Peyer's patch (tissue), 4 donors: ENCODE data around the gene USH1C. TPM values are rescaled to one million over a fixed set of nuclear protein-coding genes. Genes with fewer than 3 reads are reported as not detected.
A peak's percentile ranks its signal among the peaks of the same experiment; 100 is the strongest.

Source experiments
- DNase-seq, 3 donors: peaks; one replicate each; pipeline ENCODE4 v3.0.0-alpha.2; 2017 to 2019
- H3K27ac ChIP-seq, 4 donors: fragments of 200-600 bp; sonication (generic); one replicate each; pipeline ENCODE4 v1.5.1; 2016 to 2019
- H3K27me3 ChIP-seq, 2 donors: fragments of 200-600 bp; sonication (generic); one replicate each; pipeline ENCODE4 v1.5.1; 2019
- H3K36me3 ChIP-seq, 3 donors: fragments of 200-600 bp; sonication (generic); one replicate each; pipeline ENCODE4 v1.5.1; 2016 to 2019
- H3K4me1 ChIP-seq, 4 donors: fragments of 200-600 bp; sonication (generic); one replicate each; pipeline ENCODE4 v1.5.1; 2016 to 2019
- H3K4me3 ChIP-seq, 4 donors: fragments of 200-600 bp; sonication (generic); 1 replicate in 3 of 4; 2 replicates in 1 of 4; pipeline ENCODE4 v1.5.1; 2016 to 2019; ENCODE audit warnings: mild to moderate bottlenecking in 1 of 4
- H3K9me3 ChIP-seq, 4 donors: fragments of 200-600 bp; sonication (generic); one replicate each; pipeline ENCODE4 v1.5.1; 2016 to 2019; ENCODE audit warnings: mild to moderate bottlenecking in 1 of 4
- POLR2A ChIP-seq, 2 donors: fragments of 450-650 bp; IDR thresholded peaks; one replicate each; pipeline ENCODE4 v1.5.1; 2017; ENCODE audit warnings: antibody characterized with exemption in 2 of 2, mild to moderate bottlenecking in 2 of 2, moderate library complexity in 2 of 2
- total RNA-seq, 4 donors: library from RNA; depleted of rRNA; stranded (reverse); fragments of >200 nt; gene quantifications; one replicate each; pipeline ENCODE4 v1.1.0, GENCODE V29; 2016
- TF ChIP-seq, protein P1 (sequence below), 6 experiments: fragments of 450-650 bp in 4 of 6; fragments of 200-600 bp in 2 of 6; sonication (generic) in 1 of 6; IDR thresholded peaks; one replicate each; pipeline ENCODE4 v1.5.1; 2017 to 2019; ENCODE audit warnings: antibody characterized with exemption in 6 of 6, mild to moderate bottlenecking in 3 of 6, moderate library complexity in 1 of 6

Gene USH1C
- total RNA-seq, 4 donors from 2014 or later, result 90.8 to 302 (median 245) TPM

DNA sequence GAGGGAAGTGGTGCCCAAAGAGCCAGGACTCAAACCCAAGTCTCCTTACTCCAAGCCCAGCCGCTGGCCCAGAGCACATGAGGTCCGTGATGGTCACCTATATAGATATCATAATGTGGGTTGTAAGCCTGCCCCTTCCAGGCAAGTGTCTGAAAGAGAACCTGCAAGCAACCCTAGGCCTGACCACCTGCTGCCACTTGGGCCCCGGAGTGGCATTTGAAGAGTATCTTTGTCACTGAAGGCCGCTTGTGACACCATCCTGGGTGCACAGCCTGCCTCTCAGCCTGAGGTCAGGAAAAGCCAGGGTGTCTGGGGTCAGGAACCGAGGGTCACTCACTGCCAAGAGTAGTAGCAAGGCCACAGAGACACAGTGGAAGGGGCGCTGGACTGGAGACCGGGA, 35.2 kb upstream of the USH1C start:
- DNase-seq, result no peak
- no peak for TF ChIP-seq POLR2A (IDR thresholded peaks at IDR 0.05)
- TF ChIP-seq, protein P1, sequence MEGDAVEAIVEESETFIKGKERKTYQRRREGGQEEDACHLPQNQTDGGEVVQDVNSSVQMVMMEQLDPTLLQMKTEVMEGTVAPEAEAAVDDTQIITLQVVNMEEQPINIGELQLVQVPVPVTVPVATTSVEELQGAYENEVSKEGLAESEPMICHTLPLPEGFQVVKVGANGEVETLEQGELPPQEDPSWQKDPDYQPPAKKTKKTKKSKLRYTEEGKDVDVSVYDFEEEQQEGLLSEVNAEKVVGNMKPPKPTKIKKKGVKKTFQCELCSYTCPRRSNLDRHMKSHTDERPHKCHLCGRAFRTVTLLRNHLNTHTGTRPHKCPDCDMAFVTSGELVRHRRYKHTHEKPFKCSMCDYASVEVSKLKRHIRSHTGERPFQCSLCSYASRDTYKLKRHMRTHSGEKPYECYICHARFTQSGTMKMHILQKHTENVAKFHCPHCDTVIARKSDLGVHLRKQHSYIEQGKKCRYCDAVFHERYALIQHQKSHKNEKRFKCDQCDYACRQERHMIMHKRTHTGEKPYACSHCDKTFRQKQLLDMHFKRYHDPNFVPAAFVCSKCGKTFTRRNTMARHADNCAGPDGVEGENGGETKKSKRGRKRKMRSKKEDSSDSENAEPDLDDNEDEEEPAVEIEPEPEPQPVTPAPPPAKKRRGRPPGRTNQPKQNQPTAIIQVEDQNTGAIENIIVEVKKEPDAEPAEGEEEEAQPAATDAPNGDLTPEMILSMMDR (IDR thresholded peaks at IDR 0.05), result no peak
- Histone ChIP-seq H3K36me3 (no peaks in the 10 kb centered on the region), H3K27me3 (no peaks in the 10 kb centered on the region), H3K4me1 (no peaks in the 10 kb centered on the region), H3K9me3 (no peaks in the 10 kb centered on the region), H3K27ac (no peak overlapping the region), H3K4me3 (no peak overlapping the region)

- Histone ChIP-seq H3K4me3 (no peak overlapping the region), H3K4me1 (no peaks in the 10 kb centered on the region), H3K36me3 (no peaks in the 10 kb centered on the region), H3K9me3 (no peaks in the 10 kb centered on the region), H3K27me3 (no peaks in the 10 kb centered on the region), H3K27ac (no peak overlapping the region)
- DNase-seq, result no peak
- TF ChIP-seq, protein P1 (IDR thresholded peaks at IDR 0.05), result no peak
- TF ChIP-seq POLR2A (IDR thresholded peaks at IDR 0.05), result no peak
Observed at GRCh38 chr11:17578958-17579357, 34.7 kb upstream of the USH1C start.

DNA sequence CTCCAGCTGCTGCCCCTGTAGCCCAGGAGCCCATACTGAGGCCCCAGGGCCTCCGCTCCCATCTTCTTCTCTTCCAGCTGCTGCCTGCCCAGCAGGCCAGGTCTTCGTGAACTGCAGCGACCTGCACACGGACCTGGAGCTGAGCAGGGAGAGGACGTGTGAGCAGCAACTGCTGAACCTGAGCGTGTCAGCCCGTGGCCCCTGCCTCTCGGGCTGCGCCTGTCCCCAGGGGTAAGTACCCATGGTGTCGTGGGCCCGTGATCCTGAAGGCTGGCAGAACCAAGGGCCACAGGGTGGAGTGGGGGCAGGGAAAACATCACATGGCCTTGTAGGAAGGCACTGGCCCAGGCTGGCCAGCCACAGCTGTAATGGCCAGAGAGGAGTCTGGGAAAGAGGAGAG, 34.1 kb upstream of the USH1C start:
- TF ChIP-seq, protein P1 (IDR thresholded peaks at IDR 0.05), result no peak
- no peak for TF ChIP-seq POLR2A (IDR thresholded peaks at IDR 0.05)
- Histone ChIP-seq H3K36me3 (no peaks in the 10 kb centered on the region), H3K4me1 (no peaks in the 10 kb centered on the region), H3K9me3 (no peaks in the 10 kb centered on the region), H3K27ac (no peak overlapping the region), H3K4me3 (no peak overlapping the region), H3K27me3 (no peaks in the 10 kb centered on the region)
- DNase-seq, result peak in 1 of 3 donors; percentile 1

DNA sequence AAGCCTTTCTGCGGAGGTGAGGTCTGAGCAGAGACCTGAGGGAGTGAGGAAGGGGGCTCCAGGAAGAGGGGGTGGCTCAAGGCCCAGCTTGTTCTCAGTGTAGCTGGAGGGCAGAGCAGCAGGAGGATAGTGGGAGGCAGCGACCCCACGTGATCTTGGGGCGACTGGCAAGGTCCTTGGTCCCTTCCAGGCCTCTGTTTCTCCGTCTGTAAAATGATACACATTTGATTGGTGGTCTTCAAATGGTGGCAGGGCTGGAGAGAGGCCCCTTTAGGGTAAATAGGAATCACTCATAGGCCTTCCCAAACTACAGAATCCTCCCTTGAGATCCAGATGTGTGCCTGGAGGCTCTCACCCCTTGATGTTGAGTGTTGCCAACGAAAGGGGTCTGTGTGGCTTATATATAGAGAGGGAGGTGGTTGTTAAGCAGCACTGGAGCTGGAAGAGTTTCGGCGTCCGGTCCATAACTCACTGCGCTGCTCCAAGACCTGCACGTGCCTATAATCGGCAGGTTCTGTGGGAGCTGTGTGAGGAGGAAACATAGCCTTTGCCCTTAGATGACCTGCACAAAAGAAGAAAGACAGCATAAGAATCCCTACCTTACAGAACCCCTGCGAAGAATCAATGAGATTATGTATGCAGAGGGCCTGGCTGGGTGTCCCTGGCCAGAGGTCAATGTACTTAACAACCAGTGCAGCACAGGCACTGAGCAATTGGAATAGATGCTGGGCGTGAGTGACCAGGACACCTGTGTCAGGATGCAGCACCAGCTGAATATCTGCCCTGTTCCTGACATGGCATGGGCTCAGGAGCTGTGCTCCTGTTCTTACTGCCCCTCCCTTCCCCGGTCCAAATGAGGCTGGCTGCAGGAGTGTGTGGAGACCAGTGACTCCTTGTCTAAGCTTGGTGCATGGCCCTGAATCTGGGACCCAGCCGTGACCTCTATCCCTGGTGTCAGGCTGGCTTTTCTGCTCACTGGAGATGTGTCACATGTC, 31.5 kb upstream of the USH1C start:
- H3K36me3 ChIP-seq, result no peaks in the 10 kb centered on the region
- DNase-seq, result peak in 1 of 3 donors; percentile 8
- TF ChIP-seq, protein P1 (IDR thresholded peaks at IDR 0.05), result no peak
- no peak for TF ChIP-seq POLR2A (IDR thresholded peaks at IDR 0.05)

DNA sequence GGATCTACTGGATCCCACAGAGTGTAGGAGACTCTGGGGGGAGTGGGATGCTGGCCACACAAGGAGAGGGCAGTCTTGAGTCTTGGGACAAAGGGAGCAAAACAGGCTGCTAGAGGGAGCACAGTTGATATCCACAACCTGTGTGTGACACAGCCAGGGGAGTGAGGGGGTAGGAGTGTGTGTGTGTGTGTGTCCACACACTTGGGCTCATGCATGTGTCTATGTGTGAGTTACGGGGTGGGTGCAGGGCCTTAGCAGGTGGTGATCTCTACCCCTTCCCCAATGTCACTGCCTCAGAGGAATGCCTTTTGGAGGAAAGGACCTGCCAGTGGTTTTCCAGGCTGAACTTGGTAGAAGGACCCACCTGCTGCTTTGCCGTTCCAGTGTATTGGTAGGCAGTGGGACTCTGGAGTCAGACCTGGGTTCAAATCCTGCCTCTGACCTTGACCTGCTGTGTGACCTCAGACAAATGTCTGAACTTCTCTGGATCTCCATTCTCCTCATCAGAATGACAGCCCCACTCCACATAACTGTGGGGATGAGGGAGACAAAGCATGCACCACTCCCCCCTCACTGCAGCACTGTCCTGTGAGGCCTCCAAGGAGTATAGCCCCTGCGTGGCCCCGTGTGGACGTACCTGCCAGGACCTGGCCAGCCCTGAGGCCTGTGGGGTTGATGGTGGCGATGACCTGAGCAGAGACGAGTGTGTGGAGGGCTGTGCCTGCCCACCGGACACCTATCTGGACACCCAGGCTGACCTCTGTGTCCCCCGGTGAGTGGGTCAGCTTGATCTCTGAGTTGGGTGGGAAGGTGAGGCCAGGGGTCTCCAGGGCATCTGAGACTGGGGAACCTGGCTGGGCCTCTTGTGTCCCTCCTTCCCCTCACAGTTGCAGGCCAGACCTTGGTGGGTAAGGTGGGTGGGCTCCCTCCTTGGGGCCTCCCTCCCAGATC, 30.2 kb upstream of the USH1C start:
- no peak overlapping the region for H3K4me3 ChIP-seq
- H3K9me3 ChIP-seq, result no peaks in the 10 kb centered on the region
- H3K4me1 ChIP-seq, result no peaks in the 10 kb centered on the region
- no peaks in the 10 kb centered on the region for H3K36me3 ChIP-seq
- no peak overlapping the region for H3K27ac ChIP-seq
- H3K27me3 ChIP-seq, result no peaks in the 10 kb centered on the region
- TF ChIP-seq, protein P1 (IDR thresholded peaks at IDR 0.05), result no peak
- no peak for TF ChIP-seq POLR2A (IDR thresholded peaks at IDR 0.05)
- peak in 1 of 3 donors; percentile 9 for DNase-seq

More for the DNA sequence above, 31.5 kb upstream of the USH1C start:
- Histone ChIP-seq H3K4me1 (no peaks in the 10 kb centered on the region), H3K9me3 (no peaks in the 10 kb centered on the region), H3K27me3 (no peaks in the 10 kb centered on the region), H3K27ac (no peak overlapping the region), H3K4me3 (no peak overlapping the region)
